AG04449 (cell line): ENCODE results near the gene CDK19.
"Not testable (repeated sequence)": the region's sequence is repeated elsewhere in the genome, so short reads cannot be mapped to it uniquely, and the experiment has no call there.

ENCODE experiments used
- CTCF ChIA-PET: fragments of 350-600 bp; formaldehyde crosslinking; extraction: SDS; loops from one replicate; lab custom pipeline; 2021; ENCODE audit warnings: antibody characterized with exemption; lab: Yijun Ruan, JAX
- POLR2A ChIA-PET: fragments of 400-600, 350-600 bp; formaldehyde crosslinking; extraction: SDS; loops from one replicate; lab custom pipeline; 2020; ENCODE audit warnings: antibody characterized with exemption, inconsistent platforms; lab: Yijun Ruan, JAX
- DNase-seq: peaks from one replicate; pipeline ENCODE4 v3.0.0-alpha.2; 2010; ENCODE audit warnings: low read depth, low spot score
- H3K4me3 ChIP-seq: 2 replicates; pipeline ENCODE4 v1.5.1; 2011; ENCODE audit warnings: low read depth, mild to moderate bottlenecking, control low read depth, low read length
- CTCF ChIP-seq: IDR thresholded peaks from one replicate; pipeline ENCODE4 v1.5.1; 2011; ENCODE audit warnings: mild to moderate bottlenecking, moderate library complexity, low read length, control low read depth, inconsistent platforms; ENCODE audit not compliant: insufficient read depth; ENCODE audit errors: missing control alignments

The CDK19 gene

GRCh38 chr6:110776413-110776812 is 38.9 kb downstream of the CDK19 start:
- no peak for DNase-seq
- no peak overlapping the region for H3K4me3 ChIP-seq
- no peak for TF ChIP-seq CTCF
- ChIA-PET CTCF (no interaction called here), POLR2A (no interaction called here)

GRCh38 chr6:110769923-110770322 is 45.3 kb downstream of the CDK19 start:
- H3K4me3 ChIP-seq, result no peak overlapping the region
- CTCF ChIA-PET, result no interaction called here
- TF ChIP-seq CTCF, result no peak
- DNase-seq, result no peak
- POLR2A ChIA-PET, result no interaction called here

- ChIA-PET CTCF (no interaction called here), POLR2A (no interaction called here)
- TF ChIP-seq CTCF, result no peak
- no peak for DNase-seq
- no peak overlapping the region for H3K4me3 ChIP-seq
These were observed 47.2 kb downstream of the CDK19 start for GRCh38 chr6:110768057-110768456.

- no peak overlapping the region for H3K4me3 ChIP-seq
- ChIA-PET CTCF (no interaction called here), POLR2A (no interaction called here)
- DNase-seq, result no peak
- no peak for TF ChIP-seq CTCF
These were observed 53.9 kb downstream of the CDK19 start for GRCh38 chr6:110761371-110761770.

- no peak for DNase-seq
- TF ChIP-seq CTCF, result no peak
- POLR2A ChIA-PET, result no interaction called here
- CTCF ChIA-PET, result no interaction called here
- no peak overlapping the region for H3K4me3 ChIP-seq
These were observed 54.7 kb downstream of the CDK19 start for GRCh38 chr6:110760589-110760988.

GRCh38 chr6:110760098-110760497 is 55.2 kb downstream of the CDK19 start:
- H3K4me3 ChIP-seq, CTCF ChIA-PET, DNase-seq, POLR2A ChIA-PET: not testable (repeated sequence)

GRCh38 chr6:110757926-110758325 is 57.3 kb downstream of the CDK19 start:
- ChIA-PET POLR2A (no interaction called here), CTCF (interaction anchor here (0.7 kb wide), 1 partner anchor 254 kb away, joined by 3 read pairs; no protein-coding TSS in a partner anchor)
- no peak for TF ChIP-seq CTCF
- no peak overlapping the region for H3K4me3 ChIP-seq
- no peak for DNase-seq
